Ectodermal cell (in vitro differentiated cells): ENCODE data around the gene CCDC175.

ENCODE experiments used
- H3K27ac ChIP-seq: 2 replicates; pipeline ENCODE4 v1.7.0; 2013; ENCODE audit warnings: mild to moderate bottlenecking, low read depth, low read length; ENCODE audit not compliant: insufficient read depth, poor library complexity, severe bottlenecking
- H3K27me3 ChIP-seq: 2 replicates; pipeline ENCODE4 v1.7.0; 2013; ENCODE audit warnings: mild to moderate bottlenecking, low read length; ENCODE audit not compliant: insufficient read depth, control insufficient read depth, poor library complexity, severe bottlenecking
- H3K36me3 ChIP-seq: one replicate; pipeline ENCODE4 v1.7.0; 2013; ENCODE audit warnings: low read length; ENCODE audit not compliant: control insufficient read depth, insufficient read depth
- H3K4me1 ChIP-seq: one replicate; pipeline ENCODE4 v1.7.0; 2013; ENCODE audit warnings: low read length; ENCODE audit not compliant: control insufficient read depth, insufficient read depth
- H3K4me3 ChIP-seq: 2 replicates; pipeline ENCODE4 v1.7.0; 2013; ENCODE audit warnings: low read depth, low read length, control low read depth; ENCODE audit not compliant: insufficient read depth
- H3K9me3 ChIP-seq: 2 replicates; pipeline ENCODE4 v1.7.0; 2013; ENCODE audit warnings: mild to moderate bottlenecking, low read length, moderate library complexity; ENCODE audit not compliant: control insufficient read depth
- WGBS, 2 experiments: methylation state at CpG; one replicate each; pipeline ENCODE4 v1.1.7; 2013; ENCODE audit warnings: missing lambda C conversion rate in 2 of 2; 5-methylcytosine and 5-hydroxymethylcytosine counted together

Gene CCDC175

DNA sequence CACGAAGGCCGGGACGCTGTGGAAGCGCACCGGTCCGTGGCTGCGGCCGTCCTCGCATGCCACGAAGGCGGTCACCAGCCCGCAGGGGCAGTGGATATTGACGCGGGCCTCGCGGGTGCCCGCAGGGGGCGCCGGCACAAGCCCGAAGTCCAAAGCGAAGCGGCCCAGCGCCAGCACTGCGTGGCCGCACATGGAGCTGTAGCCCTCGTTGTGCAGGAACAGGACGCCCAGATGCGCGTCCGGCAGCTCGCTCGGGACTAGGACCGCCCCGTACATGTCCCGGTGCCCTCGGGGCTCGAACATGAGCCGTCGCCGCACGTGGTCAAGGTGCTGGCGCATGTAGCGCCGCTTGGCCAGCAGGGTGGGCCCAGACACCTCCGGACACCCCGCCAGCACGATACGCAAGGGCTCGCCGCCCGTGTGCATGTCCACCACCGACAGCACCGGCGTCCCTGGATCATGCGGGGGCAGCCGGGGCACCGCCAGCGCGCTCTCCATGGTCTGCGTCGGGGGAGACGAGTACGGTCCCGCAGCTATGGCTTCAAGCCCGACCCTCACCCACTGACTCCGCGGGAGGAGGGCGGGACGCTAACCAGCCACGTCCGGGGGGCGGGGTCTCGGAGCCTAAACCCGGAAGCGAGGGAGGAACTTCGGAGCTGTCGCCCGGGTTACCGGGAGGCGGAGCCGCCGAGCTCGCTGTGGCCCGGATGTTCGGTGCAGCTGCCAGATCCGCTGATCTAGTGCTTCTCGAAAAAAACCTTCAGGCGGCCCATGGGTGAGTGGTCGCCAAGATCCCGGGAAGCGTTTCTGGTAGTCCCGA, 92.6 kb downstream of the CCDC175 start, which contains the start of the genes JKAMP and L3HYPDH:
Gene JKAMP (plus strand): TSS at position 699 of the 820 bp plus-strand sequence. CDS start 73 bp downstream, at position 772.
Gene L3HYPDH (minus strand): TSS at position 590 of the 820 bp plus-strand sequence. CDS start 92 bp downstream, at position 498.
- Histone ChIP-seq H3K36me3 (peaks cover 6% of the 10 kb centered on the region), H3K4me3 (peak within 1 kb of the TSS; percentile 90), H3K27ac (peak within 1 kb of the TSS; percentile 83), H3K4me1 (no peaks in the 10 kb centered on the region), H3K27me3 (no peaks in the 10 kb centered on the region), H3K9me3 (no peaks in the 10 kb centered on the region)
- WGBS, 2 experiments, result 0% methylated on average over 92 of the region's 92 CpGs

GRCh38 chr14:59483363-59483762, 93.2 kb downstream of the CCDC175 start:
- peak overlapping the region; percentile 90 for H3K4me3 ChIP-seq
- WGBS, 2 experiments, result 2 to 3% methylated on average over 16 of the region's 16 CpGs
- H3K27ac ChIP-seq, result no peak overlapping the region
- H3K4me1 ChIP-seq, result no peaks in the 10 kb centered on the region
- H3K9me3 ChIP-seq, result no peaks in the 10 kb centered on the region
- H3K36me3 ChIP-seq, result peaks cover 3% of the 10 kb centered on the region
- H3K27me3 ChIP-seq, result no peaks in the 10 kb centered on the region

GRCh38 chr14:59482541-59483331, 93.9 kb downstream of the CCDC175 start:
- no peak overlapping the region for H3K27ac ChIP-seq
- peak overlapping the region; percentile 90 for H3K4me3 ChIP-seq
- H3K4me1 ChIP-seq, result no peaks in the 10 kb centered on the region
- H3K9me3 ChIP-seq, result no peaks in the 10 kb centered on the region
- peaks cover 5% of the 10 kb centered on the region for H3K36me3 ChIP-seq
- WGBS, 2 experiments, result 83 to 91% methylated on average over 5 of the region's 6 CpGs
- no peaks in the 10 kb centered on the region for H3K27me3 ChIP-seq

- WGBS, 2 experiments, result 90 to 96% methylated on average over 2 of the region's 2 CpGs
- no peak overlapping the region for H3K4me3 ChIP-seq
- no peaks in the 10 kb centered on the region for H3K27me3 ChIP-seq
- no peaks in the 10 kb centered on the region for H3K4me1 ChIP-seq
- H3K9me3 ChIP-seq, result no peaks in the 10 kb centered on the region
- H3K27ac ChIP-seq, result no peak overlapping the region
- peaks cover 5% of the 10 kb centered on the region for H3K36me3 ChIP-seq
Measured at GRCh38 chr14:59481871-59482540, 94.6 kb downstream of the CCDC175 start.

DNA sequence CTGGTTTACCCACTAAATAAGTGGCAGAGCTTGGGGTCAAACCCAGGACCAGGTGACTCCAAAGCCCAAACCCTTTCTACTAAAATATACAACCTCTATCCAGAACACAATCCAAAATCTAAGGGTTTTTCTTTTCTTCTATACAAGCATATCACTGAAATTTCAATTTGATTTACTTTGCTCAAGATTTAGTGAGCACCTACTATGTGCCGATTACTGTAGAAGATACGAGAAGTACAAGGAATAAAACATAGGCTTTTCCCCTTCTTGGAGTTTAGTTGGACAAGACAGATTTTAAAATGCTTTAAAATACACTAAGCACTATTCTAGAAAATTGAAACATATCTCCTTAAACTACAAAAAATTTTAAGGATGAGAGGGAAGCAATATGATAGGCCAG, 95.2 kb downstream of the CCDC175 start:
- Histone ChIP-seq H3K4me3 (no peak overlapping the region), H3K9me3 (no peaks in the 10 kb centered on the region), H3K4me1 (no peaks in the 10 kb centered on the region), H3K36me3 (peaks cover 5% of the 10 kb centered on the region), H3K27ac (no peak overlapping the region), H3K27me3 (no peaks in the 10 kb centered on the region)
- WGBS, 2 experiments, result 100% methylated on average over 2 of the region's 2 CpGs

DNA sequence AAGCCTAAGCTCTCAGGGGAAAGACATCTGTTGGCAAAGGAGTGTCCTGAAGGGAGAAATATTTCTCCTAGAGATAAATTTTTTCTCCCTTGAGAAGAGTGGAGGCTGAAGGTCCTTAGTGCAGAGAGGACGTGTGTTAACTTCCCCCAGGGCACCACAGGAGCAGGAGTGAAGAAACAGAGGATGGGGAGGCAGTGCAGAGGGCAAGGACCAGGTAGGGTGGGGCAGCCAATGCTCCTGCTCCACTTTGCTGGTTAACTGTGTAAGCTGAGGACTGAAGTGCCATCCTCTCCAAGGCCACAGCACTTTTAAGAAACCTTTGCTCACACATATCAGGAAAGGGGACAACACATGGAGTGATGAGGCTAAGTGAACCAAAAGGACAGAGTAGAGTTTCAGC, 96.4 kb downstream of the CCDC175 start:
- 62 to 64% methylated on average over 1 of the region's 1 CpG for WGBS, 2 experiments
- H3K27ac ChIP-seq, result no peak overlapping the region
- no peaks in the 10 kb centered on the region for H3K9me3 ChIP-seq
- no peaks in the 10 kb centered on the region for H3K4me1 ChIP-seq
- H3K36me3 ChIP-seq, result peaks cover 5% of the 10 kb centered on the region
- no peaks in the 10 kb centered on the region for H3K27me3 ChIP-seq
- H3K4me3 ChIP-seq, result no peak overlapping the region

GRCh38 chr14:59478540-59478939, 98.1 kb downstream of the CCDC175 start:
- Histone ChIP-seq H3K4me1 (no peaks in the 10 kb centered on the region), H3K9me3 (no peaks in the 10 kb centered on the region), H3K36me3 (peaks cover 5% of the 10 kb centered on the region), H3K4me3 (no peak overlapping the region), H3K27ac (no peak overlapping the region), H3K27me3 (no peaks in the 10 kb centered on the region)
- WGBS, 2 experiments, result 91 to 95% methylated on average over 3 of the region's 3 CpGs

DNA sequence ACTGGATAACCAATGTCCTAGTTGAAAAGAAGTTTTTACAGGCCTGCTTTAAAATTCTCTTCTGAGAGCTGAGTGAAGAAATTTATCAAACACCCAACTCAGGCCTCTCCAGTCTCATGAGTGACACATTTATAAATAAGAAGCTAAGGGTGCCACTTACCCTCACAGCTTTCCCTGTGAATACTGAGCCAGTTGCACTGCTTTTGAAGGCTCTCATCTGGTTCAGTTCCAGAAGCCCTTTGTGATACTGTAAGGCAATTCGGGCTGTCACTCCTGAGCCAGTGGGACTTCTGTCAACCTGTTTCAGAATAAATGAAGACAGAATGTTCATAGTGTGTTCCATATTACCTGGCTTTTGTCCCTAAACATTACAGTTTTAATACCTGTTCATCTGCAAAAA, 100.9 kb downstream of the CCDC175 start:
- 93 to 100% methylated on average over 1 of the region's 1 CpG for WGBS, 2 experiments
- no peaks in the 10 kb centered on the region for H3K9me3 ChIP-seq
- no peaks in the 10 kb centered on the region for H3K4me1 ChIP-seq
- H3K27ac ChIP-seq, result no peak overlapping the region
- no peaks in the 10 kb centered on the region for H3K27me3 ChIP-seq
- no peak overlapping the region for H3K4me3 ChIP-seq
- peaks cover 5% of the 10 kb centered on the region for H3K36me3 ChIP-seq

DNA sequence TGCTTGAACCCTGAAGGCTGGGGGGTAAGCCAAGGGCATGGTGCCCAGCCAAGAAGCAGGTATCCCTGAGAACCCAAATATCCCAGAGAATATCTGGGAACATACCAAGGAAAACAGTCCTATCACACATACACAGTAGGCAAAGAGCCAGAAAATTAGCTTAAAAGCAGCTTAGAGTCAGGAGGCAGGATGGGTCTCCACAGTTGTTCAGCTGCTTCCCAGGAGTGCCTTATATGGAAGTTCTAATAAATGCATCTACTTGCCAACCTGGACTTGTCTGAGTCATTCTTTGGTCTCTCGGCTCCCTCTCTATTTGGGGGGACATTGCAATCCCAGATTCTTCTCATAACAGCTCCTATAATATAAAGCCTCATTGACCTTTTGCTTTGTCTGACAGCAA, 102.4 kb downstream of the CCDC175 start:
- H3K36me3 ChIP-seq, result peaks cover 5% of the 10 kb centered on the region
- no peak overlapping the region for H3K27ac ChIP-seq
- no peaks in the 10 kb centered on the region for H3K4me1 ChIP-seq
- no peak overlapping the region for H3K4me3 ChIP-seq
- no peaks in the 10 kb centered on the region for H3K27me3 ChIP-seq
- 91 to 96% methylated on average over 1 of the region's 1 CpG for whole genome bisulfite sequencing, 2 experiments
- H3K9me3 ChIP-seq, result no peaks in the 10 kb centered on the region
